ENCODE data around the gene SPOCK1.

GRCh38 chr5:137374110-137374714 lies 124.9 kb downstream of the SPOCK1 start:
- TF ChIP-seq, protein P1, sequence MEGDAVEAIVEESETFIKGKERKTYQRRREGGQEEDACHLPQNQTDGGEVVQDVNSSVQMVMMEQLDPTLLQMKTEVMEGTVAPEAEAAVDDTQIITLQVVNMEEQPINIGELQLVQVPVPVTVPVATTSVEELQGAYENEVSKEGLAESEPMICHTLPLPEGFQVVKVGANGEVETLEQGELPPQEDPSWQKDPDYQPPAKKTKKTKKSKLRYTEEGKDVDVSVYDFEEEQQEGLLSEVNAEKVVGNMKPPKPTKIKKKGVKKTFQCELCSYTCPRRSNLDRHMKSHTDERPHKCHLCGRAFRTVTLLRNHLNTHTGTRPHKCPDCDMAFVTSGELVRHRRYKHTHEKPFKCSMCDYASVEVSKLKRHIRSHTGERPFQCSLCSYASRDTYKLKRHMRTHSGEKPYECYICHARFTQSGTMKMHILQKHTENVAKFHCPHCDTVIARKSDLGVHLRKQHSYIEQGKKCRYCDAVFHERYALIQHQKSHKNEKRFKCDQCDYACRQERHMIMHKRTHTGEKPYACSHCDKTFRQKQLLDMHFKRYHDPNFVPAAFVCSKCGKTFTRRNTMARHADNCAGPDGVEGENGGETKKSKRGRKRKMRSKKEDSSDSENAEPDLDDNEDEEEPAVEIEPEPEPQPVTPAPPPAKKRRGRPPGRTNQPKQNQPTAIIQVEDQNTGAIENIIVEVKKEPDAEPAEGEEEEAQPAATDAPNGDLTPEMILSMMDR (IDR thresholded peaks at IDR 0.05; ENCODE audit: poor library complexity): no peak
- no peak for TF ChIP-seq EZH2 (IDR thresholded peaks at IDR 0.05; ENCODE audit: borderline replicate concordance)

All from hepatocyte (in vitro differentiated cells).